Stimulated activated CD8-positive, alpha-beta memory T cell treated with anti-CD3 and anti-CD28 coated beads, Interleukin-12 subunit alpha, Interleukin-12 subunit beta, amount 100 ng/mL, for 4 hours (primary cell): ENCODE measurements around the gene TMEM164.

Experiments used
- DNase-seq: peaks from one replicate; pipeline ENCODE4 v3.0.0-alpha.2; 2020; ENCODE audit warnings: low read depth

TMEM164 gene

DNA sequence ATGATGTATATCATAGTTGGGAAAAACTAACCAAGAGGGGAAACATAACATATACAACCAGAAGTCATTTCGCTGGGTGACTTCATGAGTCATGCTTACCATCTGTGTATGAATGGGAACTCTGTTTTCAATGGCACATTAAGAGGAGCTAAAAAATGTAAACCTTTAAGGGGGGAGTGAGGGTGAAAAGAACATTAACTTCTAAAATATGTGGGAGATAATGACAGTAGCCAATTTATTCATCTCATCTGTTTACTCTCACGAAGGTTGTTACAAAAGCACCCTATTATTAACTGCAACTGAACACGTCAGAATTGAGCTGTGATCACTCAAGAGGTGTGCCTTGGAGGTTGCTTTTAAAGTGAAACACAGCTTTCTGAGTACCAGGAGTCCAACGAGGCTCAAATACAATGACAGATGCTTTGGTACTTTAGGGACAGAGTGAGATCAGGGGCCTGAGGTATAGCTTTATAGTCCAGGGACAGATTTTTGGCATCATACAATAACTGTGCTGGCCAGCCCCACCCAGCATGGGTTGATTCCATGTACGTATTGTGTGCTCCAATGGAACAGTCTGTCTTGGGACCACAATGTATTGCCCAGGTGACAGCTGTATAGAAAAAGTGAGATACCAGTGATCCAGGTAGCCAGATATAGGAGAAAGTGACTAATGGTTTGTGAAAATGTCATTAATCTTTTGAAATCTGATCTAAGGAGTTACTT, 207.7 kb downstream of the TMEM164 start:
- no peak for DNase-seq

DNA sequence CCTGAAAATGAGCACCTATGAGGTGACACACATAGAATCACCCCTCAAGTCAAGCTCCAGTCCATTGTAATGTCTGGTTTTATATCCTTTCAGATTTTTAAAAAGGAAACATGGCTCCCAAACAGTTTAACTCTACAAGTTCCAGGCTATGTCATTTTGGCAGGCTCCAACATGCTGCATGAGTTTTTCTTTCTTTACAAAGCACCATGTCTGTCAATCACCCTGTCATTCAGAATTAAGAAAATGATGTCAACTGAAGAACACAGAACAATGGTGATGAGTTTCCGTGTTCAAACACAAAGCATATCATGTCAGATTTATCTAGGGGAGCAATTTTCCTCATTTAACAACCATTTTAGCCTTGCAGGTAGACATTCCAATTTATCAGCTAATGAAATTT, 208.4 kb downstream of the TMEM164 start:
- no peak for DNase-seq

DNA sequence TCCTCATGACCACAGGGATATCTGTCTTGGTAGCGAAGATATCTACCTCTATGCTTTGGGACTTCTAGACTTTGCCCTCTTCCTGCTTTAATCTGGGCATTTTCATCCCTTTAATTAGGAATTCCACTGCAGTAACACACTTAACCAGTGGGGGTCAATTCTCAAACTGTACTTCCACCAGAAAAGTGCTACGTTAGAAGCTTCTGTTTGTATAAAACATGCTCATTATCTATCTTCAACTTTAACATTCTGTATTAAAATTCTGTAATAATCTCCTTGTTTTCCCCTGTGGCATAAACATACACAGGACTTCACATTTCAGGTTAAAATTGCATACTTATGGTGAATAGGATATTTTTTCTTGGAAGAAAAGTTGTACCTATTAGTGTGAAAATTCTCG, 209.4 kb downstream of the TMEM164 start:
- DNase-seq, result no peak

DNA sequence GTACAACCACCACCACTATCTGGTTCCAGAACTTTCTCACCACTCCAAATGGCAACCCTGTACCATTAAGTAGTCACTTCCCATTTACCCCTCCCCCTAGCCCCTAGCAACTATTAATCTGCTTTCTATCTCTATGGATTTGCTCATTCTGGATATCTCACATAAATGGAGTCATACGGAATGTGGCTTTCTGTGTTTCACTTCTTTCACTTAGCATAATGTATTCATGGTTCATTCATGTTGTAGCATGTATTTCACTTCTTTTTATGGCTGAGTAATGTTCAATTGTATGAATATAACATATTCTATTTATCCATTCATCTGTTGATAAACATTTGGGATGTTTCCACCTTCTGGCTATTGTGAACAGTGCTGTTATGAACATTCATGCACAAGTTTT, 210.3 kb downstream of the TMEM164 start:
- DNase-seq, result no peak

DNA sequence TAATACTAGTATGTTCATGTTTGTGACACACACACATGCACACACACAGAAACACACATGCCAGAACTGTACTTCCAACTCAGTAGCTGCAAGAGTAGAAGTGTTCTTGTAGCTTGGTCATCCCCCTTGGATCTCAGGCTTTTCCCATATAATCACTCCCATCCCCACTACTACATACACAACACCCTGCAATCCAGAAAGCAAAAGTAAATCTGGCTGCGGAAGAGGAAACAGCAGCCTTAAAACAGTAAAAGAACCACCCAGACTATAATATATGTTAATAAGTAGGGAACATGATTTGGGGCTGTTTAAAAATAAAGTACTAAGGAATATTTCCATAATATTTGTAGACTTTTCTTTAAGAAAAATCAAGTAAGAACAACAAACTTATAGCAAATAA, 211.8 kb downstream of the TMEM164 start:
- no peak for DNase-seq

DNA sequence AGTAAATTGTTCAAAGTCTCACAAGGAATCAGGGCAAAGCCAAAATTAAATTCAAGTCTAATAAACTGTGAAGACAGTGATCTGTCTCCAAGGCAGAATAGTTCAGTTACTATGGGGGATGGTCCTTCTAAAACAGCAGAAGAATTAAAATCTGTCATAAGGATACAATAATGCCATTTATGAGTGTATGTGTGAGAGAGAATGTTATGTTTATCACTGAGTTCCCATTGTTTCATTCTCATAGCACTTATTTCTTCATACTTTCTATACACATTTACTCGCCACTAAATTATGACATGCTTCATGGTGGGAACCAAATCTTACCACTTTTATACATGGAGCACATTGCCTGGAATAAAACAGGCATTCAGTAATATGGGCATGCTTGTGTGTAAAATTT, 212.5 kb downstream of the TMEM164 start:
- DNase-seq, result no peak

DNA sequence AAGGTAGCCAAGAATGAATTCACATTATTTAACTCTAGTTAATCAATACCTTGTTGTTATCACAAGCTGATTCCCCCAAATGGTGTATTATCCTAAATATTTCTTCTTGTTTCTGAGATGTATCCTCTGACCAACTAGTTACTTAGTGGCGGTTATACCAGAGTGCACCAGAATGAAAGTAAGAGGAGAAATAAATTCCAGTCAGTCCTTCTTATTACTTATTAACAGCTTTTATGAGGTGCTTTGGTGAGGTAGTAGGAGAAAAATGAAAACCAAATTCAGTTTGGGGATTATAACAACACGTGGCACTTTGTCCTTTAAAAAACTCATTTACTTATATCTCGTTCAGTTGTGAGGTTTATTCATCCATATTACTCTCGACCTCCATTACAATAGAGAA, 213.1 kb downstream of the TMEM164 start:
- no peak for DNase-seq

DNA sequence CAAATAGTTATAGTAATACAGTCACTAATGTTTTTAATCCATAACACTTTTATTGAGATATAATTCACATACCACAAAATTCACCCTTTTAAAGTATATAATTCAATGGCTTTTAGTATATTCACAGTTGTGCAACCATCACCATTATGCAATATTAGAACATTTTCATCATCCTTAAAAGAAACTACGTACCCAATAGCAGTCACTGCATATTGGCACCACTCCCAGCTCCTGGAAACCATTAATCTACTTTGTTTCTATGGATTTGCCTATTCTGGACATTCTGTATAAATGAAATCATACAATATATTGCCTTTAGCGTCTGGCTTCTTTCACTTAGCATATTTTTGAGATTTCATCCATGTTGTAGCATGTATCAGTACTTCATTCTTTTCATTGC, 215.7 kb downstream of the TMEM164 start:
- DNase-seq, result no peak

DNA sequence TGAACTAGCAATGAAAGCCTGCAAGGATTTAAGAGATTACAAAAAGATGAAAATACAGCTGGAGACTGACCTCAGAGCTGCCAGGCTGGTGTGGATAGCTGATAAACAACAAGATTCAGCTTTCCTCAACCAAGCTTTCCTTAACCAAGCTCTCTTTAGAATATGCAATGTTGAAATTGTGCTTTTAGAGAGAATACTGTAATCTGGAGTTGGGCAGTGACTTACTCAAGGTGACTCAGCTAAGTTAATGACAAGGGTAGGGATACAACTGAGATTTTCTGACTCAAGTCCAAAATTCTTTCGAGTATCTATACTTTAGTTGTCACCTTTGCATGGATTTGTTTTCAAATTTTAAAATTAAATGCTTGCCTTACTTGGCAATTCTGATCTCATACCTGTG, 217.0 kb downstream of the TMEM164 start:
- DNase-seq, result no peak

DNA sequence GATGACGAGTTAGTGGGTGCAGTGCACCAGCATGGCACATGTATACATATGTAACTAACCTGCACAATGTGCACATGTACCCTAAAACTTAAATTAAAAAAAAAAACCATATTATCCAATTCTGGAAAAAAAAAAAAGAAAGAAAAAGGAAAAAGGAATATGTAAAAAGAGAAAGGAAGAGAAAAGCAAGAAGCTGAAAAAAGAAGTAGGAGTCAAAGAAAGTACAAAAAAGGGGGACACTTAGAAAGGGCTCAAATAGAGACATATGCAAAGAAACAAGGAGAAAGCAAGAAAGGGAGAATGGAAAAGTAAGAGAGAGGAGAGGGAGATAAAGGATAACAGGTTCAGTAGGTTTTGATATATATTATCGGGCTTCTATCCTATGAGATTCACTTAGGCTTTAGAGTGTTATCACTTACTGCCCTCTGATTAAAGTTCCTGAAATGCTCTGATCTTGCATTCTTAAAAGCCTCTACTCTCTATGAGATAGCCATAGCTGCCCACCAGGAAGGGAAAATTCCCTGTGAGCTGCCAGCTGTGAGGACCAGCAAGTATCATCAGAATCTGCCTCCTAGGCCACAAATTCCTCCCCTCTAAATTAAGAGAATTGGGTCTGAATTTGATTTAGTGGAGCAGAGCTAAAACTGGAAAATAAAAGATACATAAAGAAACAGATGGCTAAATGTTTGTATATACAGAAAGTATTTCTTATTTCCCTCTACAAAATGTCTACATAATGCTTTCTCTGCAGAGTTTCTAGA, 219.8 kb downstream of the TMEM164 start:
- no peak for DNase-seq

DNA sequence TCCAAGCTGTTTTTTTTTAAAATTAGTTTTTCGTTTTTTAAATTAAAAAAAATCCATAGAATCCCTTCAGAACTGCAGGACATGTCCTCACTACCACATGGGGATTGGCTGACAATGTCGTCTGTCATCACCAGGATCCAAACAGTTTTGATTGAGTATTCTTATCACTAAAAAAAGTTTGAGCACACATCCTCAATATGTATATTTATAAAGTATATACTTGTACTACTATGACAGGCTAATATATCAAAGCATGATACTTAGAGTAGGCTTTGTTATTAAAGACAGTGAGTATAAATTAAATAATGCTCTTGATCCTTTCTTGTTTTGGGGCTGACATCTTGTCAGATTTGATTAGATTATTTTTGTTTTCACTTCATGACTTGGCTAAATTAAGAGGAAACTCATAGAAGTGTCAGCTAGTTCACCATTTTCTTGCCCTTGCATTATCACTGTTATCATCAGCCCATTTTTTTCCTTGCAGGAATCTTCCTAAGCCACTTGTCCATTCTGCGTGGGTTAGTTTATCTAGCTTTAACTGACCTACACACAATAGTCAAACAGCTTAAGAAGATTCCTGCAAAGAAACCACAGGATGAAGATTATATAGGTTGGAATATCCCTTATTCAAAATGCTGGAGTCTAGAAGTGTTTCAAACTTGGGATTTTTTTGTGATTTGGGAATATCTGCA, 222.2 kb downstream of the TMEM164 start:
- DNase-seq, result no peak

DNA sequence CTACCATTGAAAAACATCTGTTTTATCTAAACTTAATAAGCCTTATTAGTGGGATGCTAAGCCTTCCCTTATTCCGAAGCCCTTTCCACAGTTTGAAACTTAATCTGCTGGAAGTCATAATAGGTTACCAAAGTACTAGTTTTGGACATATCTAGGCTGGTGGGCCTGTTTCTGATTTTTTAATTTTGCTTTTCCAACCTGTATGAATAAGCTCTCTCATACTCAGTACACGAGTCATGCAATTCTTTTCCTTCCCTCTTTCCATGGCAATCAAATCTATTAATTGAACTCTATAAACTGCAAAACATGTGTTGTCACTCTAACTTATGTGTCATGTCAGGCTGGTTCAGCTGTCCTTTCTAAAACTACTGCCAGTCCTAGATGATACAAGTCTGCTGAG, 224.0 kb downstream of the TMEM164 start:
- no peak for DNase-seq
